ENCODE data around the gene PSMG3. TPM values are rescaled to one million over a fixed set of nuclear protein-coding genes. Genes with fewer than 3 reads are reported as not detected.

PSMG3 gene
- total RNA-seq, 1 experiment from 2014 or later, result 33.3 TPM

DNA sequence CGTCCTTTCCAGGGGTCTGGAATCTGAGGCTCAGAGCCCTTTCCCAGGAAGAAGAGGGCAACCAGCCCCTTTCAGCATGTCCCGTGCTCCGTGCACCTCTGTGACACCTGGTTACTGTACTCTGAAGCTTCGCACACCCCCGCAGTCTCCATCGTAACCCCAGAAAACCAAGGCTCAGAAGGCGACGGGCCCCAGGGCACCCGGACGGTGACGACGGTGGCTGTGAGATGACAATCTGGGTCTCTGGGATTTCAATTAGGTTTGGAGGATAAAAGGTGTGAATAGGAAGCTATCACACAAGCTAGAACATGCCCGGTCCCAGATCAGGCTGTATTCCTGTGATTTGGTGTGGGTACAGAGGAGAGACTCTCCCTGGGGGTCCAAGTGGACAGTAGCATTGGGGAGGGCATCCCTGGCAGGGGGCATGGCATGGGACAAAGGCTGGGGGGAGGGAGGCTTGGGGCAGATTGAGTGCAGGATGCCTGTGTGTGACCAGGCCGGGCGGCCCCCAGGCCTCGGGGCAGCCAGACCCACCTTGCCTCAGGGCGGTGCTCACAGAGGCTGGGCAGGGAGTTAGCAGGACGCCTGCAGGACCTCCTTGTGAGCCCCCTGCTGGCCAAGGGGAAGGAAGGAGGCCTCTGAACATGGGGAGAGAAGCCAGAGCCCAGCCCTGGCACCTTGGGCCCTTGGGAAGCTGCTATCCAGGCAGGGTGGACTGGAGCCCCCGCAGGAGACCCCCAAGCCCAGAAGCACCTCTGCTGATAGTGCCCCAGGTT is 23.4 kb upstream of the PSMG3 start (continued):
- TF ChIP-seq MLX (CRISPR knock-in tag; IDR thresholded peaks at IDR 0.05), result no peak
- no peak for TF ChIP-seq ATF1 (CRISPR knock-in tag; IDR thresholded peaks at IDR 0.05)
- TF ChIP-seq ZNF317 (CRISPR knock-in tag; IDR thresholded peaks at IDR 0.05; ENCODE audit: borderline replicate concordance, low read depth), result no peak
- TF ChIP-seq TEAD4 (CRISPR knock-in tag; IDR thresholded peaks at IDR 0.05), result no peak

DNA sequence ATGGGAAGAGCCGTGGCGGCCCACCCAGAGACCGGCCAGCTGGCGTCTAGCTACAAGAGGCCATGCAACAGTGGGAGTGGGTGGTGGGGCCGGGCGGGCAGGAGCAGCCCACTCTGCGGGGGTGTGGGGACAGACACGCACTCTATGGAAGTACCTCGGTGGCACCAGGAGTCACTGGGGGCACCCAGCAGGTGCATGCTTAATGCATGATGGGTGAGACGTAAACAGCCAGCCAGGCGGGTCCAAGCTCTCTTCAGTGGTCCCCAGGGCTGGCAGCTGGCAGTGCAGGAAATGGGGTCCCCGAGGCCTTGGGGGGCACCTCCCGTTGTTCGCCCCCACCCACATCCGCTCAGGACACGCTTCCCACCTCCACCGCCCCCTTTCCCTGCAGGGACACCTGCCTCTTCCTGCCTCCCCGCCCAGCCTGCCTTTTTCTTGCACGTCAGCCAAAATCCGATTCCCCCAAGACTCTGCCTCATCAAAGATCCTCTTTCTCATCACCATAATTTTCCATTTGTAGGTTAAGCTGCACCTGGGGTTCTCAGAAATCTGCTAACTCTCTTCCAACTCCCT is 22.6 kb upstream of the PSMG3 start:
- no peak overlapping the region for H3K27ac Mint-ChIP-seq
- H3K27me3 Mint-ChIP-seq (ENCODE audit: low read depth), result peaks cover 2% of the 10 kb centered on the region; the same call in 1 of the 2 replicates
- no peak overlapping the region for H3K4me3 Mint-ChIP-seq
- POLR2A ChIA-PET, result no interaction called here
- peaks cover 3% of the 10 kb centered on the region for H3K4me1 Mint-ChIP-seq
- H3K9me3 Mint-ChIP-seq, result peaks cover 16% of the 10 kb centered on the region
- CTCF ChIA-PET, result no interaction called here
- DNase-seq (ENCODE audit: low spot score) (no peak), ATAC-seq (no peak)
- TF ChIP-seq, protein P1, sequence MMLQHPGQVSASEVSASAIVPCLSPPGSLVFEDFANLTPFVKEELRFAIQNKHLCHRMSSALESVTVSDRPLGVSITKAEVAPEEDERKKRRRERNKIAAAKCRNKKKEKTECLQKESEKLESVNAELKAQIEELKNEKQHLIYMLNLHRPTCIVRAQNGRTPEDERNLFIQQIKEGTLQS (CRISPR knock-in tag; conservative IDR thresholded peaks at IDR 0.05), result no peak
- TF ChIP-seq, protein P2, sequence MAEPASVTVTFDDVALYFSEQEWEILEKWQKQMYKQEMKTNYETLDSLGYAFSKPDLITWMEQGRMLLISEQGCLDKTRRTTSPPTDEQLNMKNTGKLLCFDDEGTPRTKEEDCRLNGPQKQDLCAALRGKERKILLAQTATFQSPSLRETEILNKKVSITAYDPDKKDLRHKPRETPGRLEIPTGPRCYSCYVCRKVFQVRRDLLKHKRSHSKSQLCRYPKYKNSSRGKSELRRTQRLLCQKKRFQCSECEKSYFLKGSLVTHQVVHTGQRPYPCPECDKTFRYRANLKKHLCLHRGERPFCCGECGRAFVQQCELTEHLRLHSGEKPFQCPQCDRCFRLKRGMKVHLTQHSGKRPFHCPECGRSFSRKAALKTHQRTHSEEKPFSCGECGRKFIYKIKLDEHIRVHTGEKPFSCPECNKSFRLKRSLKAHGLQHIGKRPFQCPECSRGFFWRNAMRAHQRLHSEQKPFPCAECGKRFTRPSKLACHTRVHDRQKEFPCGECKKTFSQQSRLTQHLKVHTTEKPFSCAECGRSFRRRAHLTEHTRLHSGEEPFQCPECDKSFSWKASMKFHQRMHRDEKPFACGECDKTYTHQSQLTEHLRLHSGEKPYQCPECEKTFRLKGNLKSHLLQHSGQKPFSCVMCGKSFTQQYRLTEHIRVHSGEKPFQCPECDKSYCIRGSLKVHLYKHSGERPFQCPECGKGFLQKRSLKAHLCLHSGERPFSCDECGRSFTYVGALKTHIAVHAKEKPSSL (CRISPR knock-in tag; conservative IDR thresholded peaks at IDR 0.05), result no peak
- no peak for TF ChIP-seq USF1 (CRISPR knock-in tag; IDR thresholded peaks at IDR 0.05)
- TF ChIP-seq FOXP1 (CRISPR knock-in tag; IDR thresholded peaks at IDR 0.05; ENCODE audit: borderline replicate concordance), result no peak
- TF ChIP-seq, protein P3, sequence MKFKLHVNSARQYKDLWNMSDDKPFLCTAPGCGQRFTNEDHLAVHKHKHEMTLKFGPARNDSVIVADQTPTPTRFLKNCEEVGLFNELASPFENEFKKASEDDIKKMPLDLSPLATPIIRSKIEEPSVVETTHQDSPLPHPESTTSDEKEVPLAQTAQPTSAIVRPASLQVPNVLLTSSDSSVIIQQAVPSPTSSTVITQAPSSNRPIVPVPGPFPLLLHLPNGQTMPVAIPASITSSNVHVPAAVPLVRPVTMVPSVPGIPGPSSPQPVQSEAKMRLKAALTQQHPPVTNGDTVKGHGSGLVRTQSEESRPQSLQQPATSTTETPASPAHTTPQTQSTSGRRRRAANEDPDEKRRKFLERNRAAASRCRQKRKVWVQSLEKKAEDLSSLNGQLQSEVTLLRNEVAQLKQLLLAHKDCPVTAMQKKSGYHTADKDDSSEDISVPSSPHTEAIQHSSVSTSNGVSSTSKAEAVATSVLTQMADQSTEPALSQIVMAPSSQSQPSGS (CRISPR knock-in tag; IDR thresholded peaks at IDR 0.05; ENCODE audit: borderline replicate concordance, low read depth), result no peak
- H3K36me3 Mint-ChIP-seq, result peaks cover 11% of the 10 kb centered on the region

- Mint-ChIP-seq H3K36me3 (peaks cover 11% of the 10 kb centered on the region), H3K4me3 (no peak overlapping the region), H3K27ac (no peak overlapping the region; the same call in 1 of the 2 replicates), H3K4me1 (peaks cover 3% of the 10 kb centered on the region), H3K27me3 (ENCODE audit: low read depth) (peaks cover 2% of the 10 kb centered on the region; the same call in 1 of the 2 replicates), H3K9me3 (peaks cover 16% of the 10 kb centered on the region)
- ATAC-seq (no peak), DNase-seq (ENCODE audit: low spot score) (no peak)
- ChIA-PET CTCF (no interaction called here), POLR2A (no interaction called here)
- TF ChIP-seq SMAD3 (CRISPR knock-in tag; IDR thresholded peaks at IDR 0.05; ENCODE audit: borderline replicate concordance) (no peak), GTF2I (CRISPR knock-in tag; conservative IDR thresholded peaks at IDR 0.05) (no peak)
These were observed 22.0 kb upstream of the PSMG3 start for GRCh38 chr7:1591876-1592275.

- ATAC-seq, result no peak
- H3K4me1 Mint-ChIP-seq, result peaks cover 3% of the 10 kb centered on the region
- H3K27me3 Mint-ChIP-seq (ENCODE audit: low read depth), result peaks cover 2% of the 10 kb centered on the region; the same call in 1 of the 2 replicates
- H3K9me3 Mint-ChIP-seq, result peaks cover 16% of the 10 kb centered on the region
- peaks cover 11% of the 10 kb centered on the region for H3K36me3 Mint-ChIP-seq
- no peak for DNase-seq (ENCODE audit: low spot score)
- POLR2A ChIA-PET, result no interaction called here
- CTCF ChIA-PET, result interaction anchor here (0.6 kb wide), 1 partner anchor 76 kb away, joined by 3 read pairs; no protein-coding TSS in a partner anchor
- no peak overlapping the region; the same call in 1 of the 2 replicates for H3K27ac Mint-ChIP-seq
- no peak overlapping the region for H3K4me3 Mint-ChIP-seq
- TF ChIP-seq ZNF121 (CRISPR knock-in tag; IDR thresholded peaks at IDR 0.05) (no peak), SOX15 (CRISPR knock-in tag; IDR thresholded peaks at IDR 0.05) (no peak), ZNF423 (CRISPR knock-in tag; IDR thresholded peaks at IDR 0.05) (no peak), CREM (CRISPR knock-in tag; IDR thresholded peaks at IDR 0.05) (no peak), TCF7 (CRISPR knock-in tag; IDR thresholded peaks at IDR 0.05; ENCODE audit: low read depth) (no peak), ZNF317 (CRISPR knock-in tag; IDR thresholded peaks at IDR 0.05; ENCODE audit: borderline replicate concordance, low read depth) (no peak)
- TF ChIP-seq, protein P2 (CRISPR knock-in tag; conservative IDR thresholded peaks at IDR 0.05), result no peak
- TF ChIP-seq, protein P4, sequence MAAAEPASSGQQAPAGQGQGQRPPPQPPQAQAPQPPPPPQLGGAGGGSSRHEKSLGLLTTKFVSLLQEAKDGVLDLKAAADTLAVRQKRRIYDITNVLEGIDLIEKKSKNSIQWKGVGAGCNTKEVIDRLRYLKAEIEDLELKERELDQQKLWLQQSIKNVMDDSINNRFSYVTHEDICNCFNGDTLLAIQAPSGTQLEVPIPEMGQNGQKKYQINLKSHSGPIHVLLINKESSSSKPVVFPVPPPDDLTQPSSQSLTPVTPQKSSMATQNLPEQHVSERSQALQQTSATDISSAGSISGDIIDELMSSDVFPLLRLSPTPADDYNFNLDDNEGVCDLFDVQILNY (CRISPR knock-in tag; IDR thresholded peaks at IDR 0.05), result no peak
These were observed 21.6 kb upstream of the PSMG3 start for GRCh38 chr7:1591396-1591795.
